Measurements from ENCODE around the gene FAM167B.

Gene FAM167B

DNA sequence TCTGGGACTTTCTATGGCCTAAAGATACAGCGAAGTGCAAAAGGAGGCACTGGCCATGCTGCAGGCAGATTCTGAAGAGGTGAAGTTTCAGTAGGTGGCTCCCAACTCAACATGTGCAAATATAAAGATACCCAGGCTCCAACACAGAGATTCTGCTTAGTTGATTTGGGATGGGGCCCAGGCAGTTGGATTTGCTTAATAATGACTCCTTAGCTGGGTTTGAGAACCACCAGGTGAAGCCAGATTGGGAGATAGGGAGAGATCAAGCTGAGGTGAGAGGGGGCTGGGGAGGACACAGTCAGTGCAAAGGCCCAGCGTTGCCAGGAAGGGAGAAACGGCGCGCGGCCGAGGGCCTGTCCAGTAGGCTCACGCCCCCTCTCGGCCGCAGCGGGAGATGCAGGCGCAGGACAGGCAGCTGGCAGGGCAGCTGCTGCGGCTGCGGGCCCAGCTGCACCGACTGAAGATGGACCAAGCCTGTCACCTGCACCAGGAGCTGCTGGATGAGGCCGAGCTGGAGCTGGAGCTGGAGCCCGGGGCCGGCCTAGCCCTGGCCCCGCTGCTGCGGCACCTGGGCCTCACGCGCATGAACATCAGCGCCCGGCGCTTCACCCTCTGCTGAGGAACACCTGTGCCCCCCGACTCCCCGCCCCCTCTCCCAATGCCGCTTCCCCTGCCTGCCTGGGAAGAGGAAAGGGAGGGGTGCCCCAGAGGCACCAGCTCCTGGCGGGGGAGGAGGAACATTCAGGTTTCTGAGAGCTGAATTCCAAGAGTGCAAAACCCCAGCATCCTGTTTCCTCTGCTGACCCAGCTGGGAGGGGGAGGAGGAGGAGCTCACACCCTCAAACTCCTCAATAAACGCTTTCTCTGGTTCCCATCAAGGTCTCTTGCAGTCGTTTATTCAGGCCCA is 1.2 kb downstream of the FAM167B start:
- no peaks in the 10 kb centered on the region for H3K79me2 ChIP-seq
- H3K9me3 ChIP-seq (ENCODE audit: control insufficient read depth, low read length), result no peaks in the 10 kb centered on the region
- H3K27me3 ChIP-seq (ENCODE audit: control insufficient read depth, insufficient read depth, low read length), result no peaks in the 10 kb centered on the region
- H3K4me3 ChIP-seq (ENCODE audit: low read depth, low read length), result peak overlapping the region; percentile 5
- H3K36me3 ChIP-seq (ENCODE audit: control insufficient read depth, insufficient read depth, low read length), result no peaks in the 10 kb centered on the region
- H3K4me2 ChIP-seq (ENCODE audit: low read length), result peak overlapping the region; percentile 38
- H3K27ac ChIP-seq, result peak overlapping the region; percentile 60
- TF ChIP-seq, protein P1, sequence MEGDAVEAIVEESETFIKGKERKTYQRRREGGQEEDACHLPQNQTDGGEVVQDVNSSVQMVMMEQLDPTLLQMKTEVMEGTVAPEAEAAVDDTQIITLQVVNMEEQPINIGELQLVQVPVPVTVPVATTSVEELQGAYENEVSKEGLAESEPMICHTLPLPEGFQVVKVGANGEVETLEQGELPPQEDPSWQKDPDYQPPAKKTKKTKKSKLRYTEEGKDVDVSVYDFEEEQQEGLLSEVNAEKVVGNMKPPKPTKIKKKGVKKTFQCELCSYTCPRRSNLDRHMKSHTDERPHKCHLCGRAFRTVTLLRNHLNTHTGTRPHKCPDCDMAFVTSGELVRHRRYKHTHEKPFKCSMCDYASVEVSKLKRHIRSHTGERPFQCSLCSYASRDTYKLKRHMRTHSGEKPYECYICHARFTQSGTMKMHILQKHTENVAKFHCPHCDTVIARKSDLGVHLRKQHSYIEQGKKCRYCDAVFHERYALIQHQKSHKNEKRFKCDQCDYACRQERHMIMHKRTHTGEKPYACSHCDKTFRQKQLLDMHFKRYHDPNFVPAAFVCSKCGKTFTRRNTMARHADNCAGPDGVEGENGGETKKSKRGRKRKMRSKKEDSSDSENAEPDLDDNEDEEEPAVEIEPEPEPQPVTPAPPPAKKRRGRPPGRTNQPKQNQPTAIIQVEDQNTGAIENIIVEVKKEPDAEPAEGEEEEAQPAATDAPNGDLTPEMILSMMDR (IDR thresholded peaks at IDR 0.05), result peak; percentile 70
- H3K4me1 ChIP-seq, result peaks cover 2% of the 10 kb centered on the region
- H3K9ac ChIP-seq, result no peak overlapping the region
- peak overlapping the region; percentile 64 for H2AFZ ChIP-seq

DNA sequence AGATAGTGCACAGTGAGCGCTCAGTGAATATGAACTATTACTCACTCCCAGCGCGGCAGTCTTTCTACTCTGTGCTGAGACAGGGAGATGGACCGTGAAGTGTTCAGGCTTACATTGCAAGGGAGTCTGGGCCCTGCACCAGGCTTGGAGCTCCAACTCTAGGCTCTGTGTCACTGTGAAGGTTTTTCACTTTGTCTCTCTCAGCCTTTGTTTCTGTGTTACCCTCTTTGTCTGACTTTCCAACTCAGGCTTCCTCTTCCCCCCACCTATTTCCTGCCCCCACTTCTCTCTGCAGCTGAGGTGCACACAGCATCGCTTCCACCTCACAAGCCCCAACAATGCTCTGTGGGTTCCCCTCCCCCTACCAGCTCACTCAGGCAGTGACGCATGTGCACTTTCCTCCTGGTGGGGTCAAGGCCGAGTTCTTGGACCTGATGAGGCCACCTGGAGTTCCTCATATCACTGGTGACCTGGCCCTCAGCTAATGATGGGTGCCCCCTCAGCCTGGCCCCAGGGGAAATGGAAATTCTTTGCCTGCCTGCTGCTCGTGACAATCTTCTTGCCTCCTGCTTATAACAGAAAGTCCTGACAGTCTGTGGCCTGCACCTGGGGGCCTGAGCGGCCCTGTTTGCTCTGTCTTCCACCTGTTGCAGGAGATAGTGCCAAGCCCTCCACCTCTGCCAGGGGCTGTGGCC is 3.0 kb downstream of the FAM167B start:
- peaks cover 2% of the 10 kb centered on the region for H3K4me1 ChIP-seq
- TF ChIP-seq, protein P1 (IDR thresholded peaks at IDR 0.05), result no peak
- H3K27ac ChIP-seq, result peak overlapping the region; percentile 62

DNA sequence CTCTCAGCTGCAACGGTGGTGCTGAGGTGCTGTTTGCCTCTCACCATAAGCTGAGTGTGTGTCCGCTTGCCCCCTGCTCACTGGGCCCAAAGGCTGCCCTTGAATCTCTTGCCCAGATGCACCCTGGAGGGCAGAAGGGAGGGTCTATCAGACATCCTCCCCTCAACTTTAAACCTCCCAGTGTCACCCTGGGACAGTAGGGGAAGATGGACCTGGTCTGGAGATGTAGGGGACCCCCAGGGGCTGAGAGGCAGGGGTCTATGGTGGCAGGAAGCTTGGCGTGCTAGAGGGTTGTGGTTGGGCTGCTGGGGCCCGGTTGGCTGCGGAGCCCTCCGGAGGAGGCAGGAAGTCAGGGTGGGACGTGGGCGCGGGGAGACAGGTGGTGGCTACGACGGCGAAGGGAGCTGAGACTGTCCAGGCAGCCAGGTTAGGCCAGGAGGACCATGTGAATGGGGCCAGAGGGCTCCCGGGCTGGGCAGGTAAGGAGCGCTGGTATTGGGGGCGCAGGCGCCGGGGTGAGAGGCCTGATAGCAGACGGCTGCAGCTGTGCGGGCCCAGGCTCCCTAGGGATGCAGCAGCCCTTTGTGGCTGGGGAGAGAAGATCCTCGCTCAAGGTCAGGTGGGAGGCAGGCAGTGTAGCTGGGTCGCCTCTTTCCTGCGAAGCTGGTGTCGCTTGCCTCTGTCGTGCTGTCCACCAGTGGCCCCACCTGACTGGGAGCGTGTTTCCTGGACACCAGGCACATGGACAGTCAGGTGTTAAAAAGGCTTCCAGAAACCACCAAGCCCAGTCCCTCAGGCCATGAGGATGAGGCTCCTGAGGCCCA is 4.1 kb downstream of the FAM167B start, which contains the start of gene LCK:
Gene LCK, plus strand, starts transcription at position 373 of the 824 bp plus-strand sequence. CDS start 23,065 bp downstream, outside the sequence.
- H3K27ac ChIP-seq, result peak within 1 kb of the TSS; percentile 62
- no peak within 1 kb of the TSS for H3K4me3 ChIP-seq (ENCODE audit: low read depth, low read length)
- no peaks in the 10 kb centered on the region for H3K36me3 ChIP-seq (ENCODE audit: control insufficient read depth, insufficient read depth, low read length)
- H3K4me2 ChIP-seq (ENCODE audit: low read length), result no peak within 1 kb of the TSS
- H3K9ac ChIP-seq, result no peak within 1 kb of the TSS
- TF ChIP-seq, protein P1 (IDR thresholded peaks at IDR 0.05), result no peak
- no peaks in the 10 kb centered on the region for H3K9me3 ChIP-seq (ENCODE audit: control insufficient read depth, low read length)
- H3K27me3 ChIP-seq (ENCODE audit: control insufficient read depth, insufficient read depth, low read length), result no peaks in the 10 kb centered on the region
- H2AFZ ChIP-seq, result no peak within 1 kb of the TSS
- H3K4me1 ChIP-seq, result peaks cover 2% of the 10 kb centered on the region
- H3K79me2 ChIP-seq, result no peaks in the 10 kb centered on the region

More for the DNA sequence above, 3.0 kb downstream of the FAM167B start:
- no peak overlapping the region for H3K9ac ChIP-seq
- H3K36me3 ChIP-seq (ENCODE audit: control insufficient read depth, insufficient read depth, low read length), result no peaks in the 10 kb centered on the region
- no peaks in the 10 kb centered on the region for H3K9me3 ChIP-seq (ENCODE audit: control insufficient read depth, low read length)
- H3K4me2 ChIP-seq (ENCODE audit: low read length), result no peak overlapping the region
- H2AFZ ChIP-seq, result no peak overlapping the region
- H3K4me3 ChIP-seq (ENCODE audit: low read depth, low read length), result no peak overlapping the region
- no peaks in the 10 kb centered on the region for H3K79me2 ChIP-seq
- H3K27me3 ChIP-seq (ENCODE audit: control insufficient read depth, insufficient read depth, low read length), result no peaks in the 10 kb centered on the region

DNA sequence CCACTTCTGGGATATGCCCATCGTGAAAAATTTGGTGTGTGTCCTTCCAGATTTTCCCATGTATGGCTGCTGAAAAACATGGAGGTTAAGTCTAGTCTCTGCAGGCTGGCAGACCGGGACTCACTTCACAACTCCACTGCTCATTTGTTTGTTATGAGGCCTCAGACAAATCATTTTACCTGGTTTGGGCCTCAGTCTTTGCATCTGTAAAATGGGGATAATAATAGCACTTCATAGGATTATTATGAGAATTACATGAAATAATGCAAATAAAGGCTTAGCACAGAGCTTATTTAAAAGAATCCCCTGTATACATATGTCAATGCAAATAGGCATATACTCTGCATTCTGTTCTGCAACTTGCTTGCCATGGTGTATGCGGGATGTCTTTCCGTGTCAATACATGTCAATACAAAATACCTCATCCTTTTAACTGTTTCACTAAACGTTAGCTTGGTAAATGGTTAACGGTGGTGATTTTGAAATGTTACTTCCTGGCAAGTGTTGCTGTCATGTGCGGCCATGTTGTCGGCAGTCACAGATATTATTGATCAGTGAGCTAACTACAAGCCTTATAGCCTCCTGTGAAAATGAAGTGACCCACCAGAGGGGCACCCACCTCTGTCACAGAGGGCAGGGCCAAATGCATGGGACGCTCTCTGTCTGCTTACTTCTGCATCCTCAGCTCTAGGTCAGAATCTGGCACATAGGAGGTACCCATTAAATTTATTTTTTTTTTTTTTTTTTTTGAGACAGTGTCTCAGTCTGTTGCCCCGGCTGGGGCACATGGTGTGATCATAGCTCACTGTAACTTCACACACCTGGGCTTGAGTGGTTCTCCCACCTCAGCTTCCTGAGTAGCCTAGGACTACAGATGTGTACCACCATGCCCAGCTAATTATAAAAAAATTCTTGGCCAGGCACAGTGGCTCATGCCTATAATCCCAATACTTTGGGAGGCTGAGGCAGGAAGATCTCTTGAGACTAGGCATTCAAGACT is 8.3 kb downstream of the FAM167B start:
- Histone ChIP-seq H3K36me3 (ENCODE audit: control insufficient read depth, insufficient read depth, low read length) (no peaks in the 10 kb centered on the region), H3K4me1 (no peaks in the 10 kb centered on the region), H3K27ac (no peak overlapping the region), H3K79me2 (no peaks in the 10 kb centered on the region), H3K4me2 (ENCODE audit: low read length) (no peak overlapping the region), H3K9me3 (ENCODE audit: control insufficient read depth, low read length) (no peaks in the 10 kb centered on the region), H3K27me3 (ENCODE audit: control insufficient read depth, insufficient read depth, low read length) (no peaks in the 10 kb centered on the region), H2AFZ (no peak overlapping the region), H3K4me3 (ENCODE audit: low read depth, low read length) (no peak overlapping the region), H3K9ac (no peak overlapping the region)
- TF ChIP-seq, protein P1 (IDR thresholded peaks at IDR 0.05), result no peak
